BE2C (cell line): ENCODE measurements around the gene PPIF.

Source experiments
- DNase-seq: peaks from one replicate; pipeline ENCODE4 v3.0.0-alpha.2; 2020
- H3K27me3 ChIP-seq: fragments of 250-450 bp; sonication (Bioruptor Pico); 2 replicates; pipeline ENCODE4 v1.5.1; 2020; ENCODE audit warnings: mild to moderate bottlenecking
- H3K36me3 ChIP-seq: fragments of 250-450 bp; sonication (Bioruptor Pico); 2 replicates; pipeline ENCODE4 v1.5.1; 2020; ENCODE audit warnings: mild to moderate bottlenecking
- H3K4me1 ChIP-seq: fragments of 250-450 bp; sonication (Bioruptor Pico); 2 replicates; pipeline ENCODE4 v1.5.1; 2020
- H3K4me3 ChIP-seq: 2 replicates; pipeline ENCODE4 v1.5.1; 2011; ENCODE audit warnings: low read depth, low read length
- H3K9me3 ChIP-seq: fragments of 250-450 bp; sonication (Bioruptor Pico); 2 replicates; pipeline ENCODE4 v1.5.1; 2020
- TF ChIP-seq, protein P1 (sequence below): IDR thresholded peaks from 2 replicates; pipeline ENCODE4 v1.5.1; 2012; ENCODE audit warnings: mild to moderate bottlenecking, low read depth, low read length

The PPIF gene

DNA sequence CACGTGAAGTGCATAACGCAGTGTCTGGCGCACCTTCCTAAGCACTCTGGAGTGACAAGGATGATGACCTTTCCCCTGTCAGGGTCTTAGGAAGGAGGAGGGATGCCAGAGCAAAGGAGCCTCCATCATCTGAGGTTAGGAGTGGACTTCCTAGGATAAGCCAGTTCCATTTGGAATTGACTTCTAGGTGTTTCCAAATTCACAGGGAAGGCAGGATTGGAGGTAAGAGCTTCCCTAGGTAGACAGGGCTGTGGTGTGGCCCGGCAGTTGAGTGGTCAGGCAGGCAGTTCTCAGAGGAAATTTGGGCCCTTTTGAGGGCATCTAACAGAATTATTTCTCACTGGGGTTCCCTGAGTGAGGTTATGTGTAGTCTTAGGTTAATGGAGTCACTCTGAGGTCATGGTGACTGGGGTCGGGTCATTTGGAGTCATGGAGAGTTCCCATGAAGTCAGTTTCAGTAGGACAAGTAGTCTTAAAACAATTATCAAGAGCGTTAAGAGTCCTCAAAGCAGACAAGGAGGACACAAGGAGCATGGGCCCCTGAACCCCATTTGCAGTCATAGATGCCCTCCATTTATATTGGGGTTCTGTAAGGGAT lies 8.2 kb downstream of the PPIF start:
- H3K4me3 ChIP-seq: no peak overlapping the region
- H3K4me1 ChIP-seq: no peaks in the 10 kb centered on the region
- DNase-seq: no peak
- no peaks in the 10 kb centered on the region for H3K9me3 ChIP-seq
- H3K36me3 ChIP-seq: peaks cover 47% of the 10 kb centered on the region
- no peaks in the 10 kb centered on the region for H3K27me3 ChIP-seq
- TF ChIP-seq, protein P1, sequence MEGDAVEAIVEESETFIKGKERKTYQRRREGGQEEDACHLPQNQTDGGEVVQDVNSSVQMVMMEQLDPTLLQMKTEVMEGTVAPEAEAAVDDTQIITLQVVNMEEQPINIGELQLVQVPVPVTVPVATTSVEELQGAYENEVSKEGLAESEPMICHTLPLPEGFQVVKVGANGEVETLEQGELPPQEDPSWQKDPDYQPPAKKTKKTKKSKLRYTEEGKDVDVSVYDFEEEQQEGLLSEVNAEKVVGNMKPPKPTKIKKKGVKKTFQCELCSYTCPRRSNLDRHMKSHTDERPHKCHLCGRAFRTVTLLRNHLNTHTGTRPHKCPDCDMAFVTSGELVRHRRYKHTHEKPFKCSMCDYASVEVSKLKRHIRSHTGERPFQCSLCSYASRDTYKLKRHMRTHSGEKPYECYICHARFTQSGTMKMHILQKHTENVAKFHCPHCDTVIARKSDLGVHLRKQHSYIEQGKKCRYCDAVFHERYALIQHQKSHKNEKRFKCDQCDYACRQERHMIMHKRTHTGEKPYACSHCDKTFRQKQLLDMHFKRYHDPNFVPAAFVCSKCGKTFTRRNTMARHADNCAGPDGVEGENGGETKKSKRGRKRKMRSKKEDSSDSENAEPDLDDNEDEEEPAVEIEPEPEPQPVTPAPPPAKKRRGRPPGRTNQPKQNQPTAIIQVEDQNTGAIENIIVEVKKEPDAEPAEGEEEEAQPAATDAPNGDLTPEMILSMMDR: no peak

DNA sequence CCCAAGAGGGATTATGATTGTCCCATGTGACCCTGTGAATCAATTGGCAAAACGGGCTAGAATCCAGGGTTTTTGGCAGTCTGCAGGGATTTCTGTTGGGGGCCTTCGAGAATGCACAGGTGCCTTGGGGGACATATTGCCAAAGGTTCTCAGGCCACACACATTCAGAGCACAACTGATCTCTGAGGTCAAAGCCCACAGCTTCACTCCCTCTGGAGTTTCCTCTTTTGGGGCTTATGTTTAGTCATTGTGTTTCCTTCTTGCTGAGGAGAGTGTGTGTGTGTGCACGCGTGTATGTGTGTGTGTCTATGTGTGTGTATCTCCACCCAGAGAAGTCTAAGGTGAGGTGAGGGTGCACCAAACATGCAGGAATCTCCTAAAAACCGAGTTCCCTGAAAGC lies 8.8 kb downstream of the PPIF start:
- peaks cover 42% of the 10 kb centered on the region for H3K36me3 ChIP-seq
- TF ChIP-seq, protein P1: no peak
- no peaks in the 10 kb centered on the region for H3K27me3 ChIP-seq
- no peak overlapping the region for H3K4me3 ChIP-seq
- no peaks in the 10 kb centered on the region for H3K9me3 ChIP-seq
- DNase-seq: no peak
- H3K4me1 ChIP-seq: no peaks in the 10 kb centered on the region

DNA sequence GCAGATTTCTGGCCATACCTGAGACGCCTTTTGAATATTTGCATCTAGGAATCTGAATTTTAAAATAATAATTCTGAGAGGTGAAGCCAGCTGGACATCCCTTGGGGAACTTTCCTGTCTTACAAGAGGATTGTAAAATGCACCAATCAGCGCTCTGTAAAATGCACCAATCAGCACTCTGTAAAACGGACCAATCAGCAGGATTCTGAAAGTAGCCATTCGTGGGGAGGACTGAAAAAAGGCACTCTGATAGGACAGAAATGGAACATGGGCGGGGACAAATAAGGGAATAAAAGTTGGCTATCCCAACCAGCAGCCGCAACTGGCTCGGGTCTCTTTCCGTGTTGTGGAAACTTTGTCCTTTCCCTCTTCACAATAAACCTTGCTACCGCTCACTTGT lies 9.9 kb downstream of the PPIF start:
- Histone ChIP-seq H3K4me3 (no peak overlapping the region), H3K9me3 (no peaks in the 10 kb centered on the region), H3K36me3 (peaks cover 32% of the 10 kb centered on the region), H3K4me1 (no peaks in the 10 kb centered on the region), H3K27me3 (no peaks in the 10 kb centered on the region)
- TF ChIP-seq, protein P1: no peak
- no peak for DNase-seq

DNA sequence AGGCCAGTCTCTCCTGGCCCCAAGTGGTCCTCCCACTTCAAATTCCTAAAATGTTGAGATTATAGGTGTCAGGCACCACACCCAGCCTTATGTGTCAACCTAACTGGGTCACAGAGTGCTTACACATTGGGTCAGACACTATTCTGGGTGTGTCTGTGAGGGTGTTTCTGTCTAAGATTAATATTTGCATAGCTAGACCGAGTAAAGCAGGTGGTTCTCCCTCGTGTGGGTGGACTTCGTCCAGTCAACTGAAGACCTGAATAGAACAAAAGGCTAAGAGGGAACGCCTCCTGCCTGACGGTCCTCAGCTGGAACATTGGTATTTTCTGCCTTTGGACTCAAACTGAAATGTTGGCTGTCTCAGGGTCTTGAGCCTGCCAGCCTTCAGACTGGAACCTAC lies 11.5 kb downstream of the PPIF start:
- peaks cover 16% of the 10 kb centered on the region for H3K36me3 ChIP-seq
- TF ChIP-seq, protein P1: no peak
- no peaks in the 10 kb centered on the region for H3K9me3 ChIP-seq
- no peaks in the 10 kb centered on the region for H3K27me3 ChIP-seq
- no peaks in the 10 kb centered on the region for H3K4me1 ChIP-seq
- no peak for DNase-seq
- H3K4me3 ChIP-seq: no peak overlapping the region

DNA sequence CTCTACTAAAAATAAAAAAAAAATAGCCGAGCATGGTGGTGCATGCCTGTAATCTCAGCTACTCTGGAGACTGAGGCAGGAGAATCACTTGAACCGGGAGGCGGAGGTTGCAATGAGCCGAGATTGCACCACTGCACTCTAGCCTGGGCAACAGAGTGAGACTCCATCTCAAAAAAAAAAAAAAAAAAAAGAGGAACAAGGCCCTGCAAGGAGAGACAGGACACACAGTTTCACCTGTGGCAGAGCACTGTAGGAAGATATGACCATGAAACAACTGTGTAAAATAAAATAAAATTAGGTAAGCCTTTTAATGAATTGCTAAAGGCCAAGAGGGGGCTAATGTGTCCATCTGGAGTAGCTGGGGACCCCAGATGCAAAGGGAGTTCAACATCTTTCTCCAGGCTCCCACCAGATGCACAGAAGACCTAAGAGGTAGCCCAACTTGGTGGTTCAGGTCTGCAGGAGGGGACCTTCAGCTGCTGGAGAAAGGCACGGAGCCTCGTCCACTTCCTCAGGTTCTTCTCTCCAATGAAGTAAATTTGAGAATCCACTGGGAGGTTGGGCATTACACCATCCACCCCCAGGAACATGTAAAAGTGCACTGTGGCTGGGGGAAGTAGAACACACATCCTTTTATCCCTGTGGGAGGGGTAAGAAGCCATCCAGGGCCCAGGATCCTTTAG lies 12.7 kb downstream of the PPIF start:
- TF ChIP-seq, protein P1: no peak
- H3K36me3 ChIP-seq: peaks cover 5% of the 10 kb centered on the region

More for the DNA sequence above, 12.7 kb downstream of the PPIF start:
- no peak overlapping the region for H3K4me3 ChIP-seq
- H3K27me3 ChIP-seq: no peaks in the 10 kb centered on the region
- H3K9me3 ChIP-seq: no peaks in the 10 kb centered on the region
- no peak for DNase-seq
- no peaks in the 10 kb centered on the region for H3K4me1 ChIP-seq
